BLaER1 (cell line): ENCODE measurements around the gene PLXDC1.
A peak's percentile ranks its signal among the peaks of the same experiment; 100 is the strongest.
"Not testable (repeated sequence)": the region's sequence is repeated elsewhere in the genome, so short reads cannot be mapped to it uniquely, and the experiment has no call there.

Experiments
- H3K27ac ChIP-seq: shearing (Covaris generic); formaldehyde crosslinking; 2 replicates; pipeline ENCODE4 v1.8.1; 2022
- H3K27me3 ChIP-seq: shearing (Covaris generic); formaldehyde crosslinking; 2 replicates; pipeline ENCODE4 v1.8.1; 2022
- H3K36me3 ChIP-seq: shearing (Covaris generic); formaldehyde crosslinking; 2 replicates; pipeline ENCODE4 v1.8.1; 2022
- H3K4me1 ChIP-seq: shearing (Covaris generic); formaldehyde crosslinking; 2 replicates; pipeline ENCODE4 v1.8.1; 2022
- H3K4me2 ChIP-seq: shearing (Covaris generic); formaldehyde crosslinking; 2 replicates; pipeline ENCODE4 v1.8.1; 2022
- H3K4me3 ChIP-seq: shearing (Covaris generic); formaldehyde crosslinking; 2 replicates; pipeline ENCODE4 v1.8.1; 2022
- H3K9ac ChIP-seq: shearing (Covaris generic); formaldehyde crosslinking; 2 replicates; pipeline ENCODE4 v1.8.1; 2022
- H3K9me3 ChIP-seq: shearing (Covaris generic); formaldehyde crosslinking; 2 replicates; pipeline ENCODE4 v1.8.1; 2022
- H4K20me1 ChIP-seq: shearing (Covaris generic); formaldehyde crosslinking; 2 replicates; pipeline ENCODE4 v1.8.1; 2022
- Cebpa-rat ChIP-seq: shearing (Covaris generic); IDR thresholded peaks from 2 replicates; pipeline ENCODE4 v1.8.1; 2022

PLXDC1 gene

GRCh38 chr17:39170109-39170508 lies 18.7 kb upstream of the PLXDC1 start:
- Histone ChIP-seq H3K4me1 (peaks cover 99% of the 10 kb centered on the region), H3K27me3 (peaks cover 17% of the 10 kb centered on the region), H4K20me1 (peaks cover 16% of the 10 kb centered on the region; the same call in 1 of the 2 replicates), H3K9me3 (no peaks in the 10 kb centered on the region), H3K27ac (no peak overlapping the region), H3K4me3 (no peak overlapping the region), H3K4me2 (peak overlapping the region; percentile 97), H3K36me3 (no peaks in the 10 kb centered on the region), H3K9ac (no peak overlapping the region)
- TF ChIP-seq Cebpa-rat: no peak

- no peak overlapping the region for H3K4me3 ChIP-seq
- H3K9ac ChIP-seq: no peak overlapping the region
- H3K9me3 ChIP-seq: no peaks in the 10 kb centered on the region
- peaks cover 99% of the 10 kb centered on the region for H3K4me1 ChIP-seq
- H3K27ac ChIP-seq: peak overlapping the region; percentile 57
- no peak for TF ChIP-seq Cebpa-rat
- H3K4me2 ChIP-seq: peak overlapping the region; percentile 97
- peaks cover 14% of the 10 kb centered on the region; the same call in 1 of the 2 replicates for H4K20me1 ChIP-seq
- H3K36me3 ChIP-seq: no peaks in the 10 kb centered on the region
- H3K27me3 ChIP-seq: peaks cover 23% of the 10 kb centered on the region
These were observed 18.1 kb upstream of the PLXDC1 start for GRCh38 chr17:39169518-39169917.

- peaks cover 99% of the 10 kb centered on the region for H3K4me1 ChIP-seq
- H3K27me3 ChIP-seq: peaks cover 25% of the 10 kb centered on the region
- H3K4me3 ChIP-seq: no peak overlapping the region
- H3K9ac ChIP-seq: no peak overlapping the region
- H4K20me1 ChIP-seq: peaks cover 9% of the 10 kb centered on the region; the same call in 1 of the 2 replicates
- H3K4me2 ChIP-seq: peak overlapping the region; percentile 97
- H3K27ac ChIP-seq: peak overlapping the region; percentile 57
- TF ChIP-seq Cebpa-rat: no peak
- H3K9me3 ChIP-seq: no peaks in the 10 kb centered on the region
- no peaks in the 10 kb centered on the region for H3K36me3 ChIP-seq
These were observed 17.7 kb upstream of the PLXDC1 start for GRCh38 chr17:39169101-39169500.

- not testable (repeated sequence) for H4K20me1 ChIP-seq, H3K36me3 ChIP-seq, H3K4me3 ChIP-seq, H3K9me3 ChIP-seq, H3K9ac ChIP-seq
- H3K4me1 ChIP-seq: peaks cover 99% of the 10 kb centered on the region
- H3K27ac ChIP-seq: peak overlapping the region; percentile 52; the same call in 1 of the 2 replicates
- peaks cover 25% of the 10 kb centered on the region for H3K27me3 ChIP-seq
- peak overlapping the region; percentile 93 for H3K4me2 ChIP-seq
These were observed 17.1 kb upstream of the PLXDC1 start for GRCh38 chr17:39168503-39168902.

- Histone ChIP-seq H3K27ac (peak overlapping the region; percentile 58), H3K9ac (peak overlapping the region; percentile 1; the same call in 1 of the 2 replicates)
- no peak for TF ChIP-seq Cebpa-rat
These were observed 16.0 kb upstream of the PLXDC1 start for GRCh38 chr17:39167476-39167875.

GRCh38 chr17:39166437-39167335 lies 15.2 kb upstream of the PLXDC1 start:
- H3K27me3 ChIP-seq: peaks cover 25% of the 10 kb centered on the region
- peak overlapping the region; percentile 93 for H3K4me2 ChIP-seq
- no peaks in the 10 kb centered on the region for H3K9me3 ChIP-seq
- H4K20me1 ChIP-seq: no peaks in the 10 kb centered on the region
- TF ChIP-seq Cebpa-rat: no peak
- H3K36me3 ChIP-seq: no peaks in the 10 kb centered on the region
- H3K9ac ChIP-seq: peak overlapping the region; percentile 49; the same call in 1 of the 2 replicates
- H3K4me1 ChIP-seq: peaks cover 99% of the 10 kb centered on the region
- peak overlapping the region; percentile 58 for H3K27ac ChIP-seq
- peak overlapping the region; percentile 65 for H3K4me3 ChIP-seq

More at GRCh38 chr17:39167476-39167875, 16.0 kb upstream of the PLXDC1 start:
- Histone ChIP-seq H3K27me3 (peaks cover 25% of the 10 kb centered on the region), H3K4me1 (peaks cover 99% of the 10 kb centered on the region), H3K9me3 (no peaks in the 10 kb centered on the region), H3K4me2 (peak overlapping the region; percentile 93), H3K4me3 (0 out of 2 replicates have a peak overlapping the region, but pooled peaks have one; percentile 65), H4K20me1 (no peaks in the 10 kb centered on the region), H3K36me3 (no peaks in the 10 kb centered on the region)

- peak within 1 kb of the TSS; percentile 93 for H3K4me2 ChIP-seq
- peak within 1 kb of the TSS; percentile 65 for H3K4me3 ChIP-seq
- no peaks in the 10 kb centered on the region for H3K9me3 ChIP-seq
- H3K27me3 ChIP-seq: peaks cover 25% of the 10 kb centered on the region
- TF ChIP-seq Cebpa-rat: no peak
- H3K27ac ChIP-seq: peak within 1 kb of the TSS; percentile 64
- H3K36me3 ChIP-seq: no peaks in the 10 kb centered on the region
- H4K20me1 ChIP-seq: no peaks in the 10 kb centered on the region
- H3K4me1 ChIP-seq: peaks cover 99% of the 10 kb centered on the region
- peak within 1 kb of the TSS; percentile 49 for H3K9ac ChIP-seq
These were observed 14.5 kb upstream of the PLXDC1 start, which contains the start of gene ARL5C for GRCh38 chr17:39165841-39166349. ARL5C (minus strand) TSS chr17:39166161; CDS start chr17:39165760, 401 bp downstream.

- TF ChIP-seq Cebpa-rat: no peak
- H3K4me3 ChIP-seq: peak overlapping the region; percentile 65
These were observed 13.9 kb upstream of the PLXDC1 start for GRCh38 chr17:39165178-39165840.

GRCh38 chr17:39164675-39165143 lies 13.3 kb upstream of the PLXDC1 start:
- Histone ChIP-seq H3K9ac (peak overlapping the region; percentile 49), H3K4me3 (peak overlapping the region; percentile 65), H3K4me2 (peak overlapping the region; percentile 93)

More at GRCh38 chr17:39165178-39165840, 13.9 kb upstream of the PLXDC1 start:
- H3K9ac ChIP-seq: peak overlapping the region; percentile 49
- peaks cover 25% of the 10 kb centered on the region for H3K27me3 ChIP-seq
- H3K36me3 ChIP-seq: no peaks in the 10 kb centered on the region
- H3K27ac ChIP-seq: peak overlapping the region; percentile 64
- peaks cover 99% of the 10 kb centered on the region for H3K4me1 ChIP-seq
- H3K9me3 ChIP-seq: no peaks in the 10 kb centered on the region
- peak overlapping the region; percentile 93 for H3K4me2 ChIP-seq
- no peaks in the 10 kb centered on the region for H4K20me1 ChIP-seq

More at GRCh38 chr17:39164675-39165143, 13.3 kb upstream of the PLXDC1 start:
- no peaks in the 10 kb centered on the region for H3K36me3 ChIP-seq
- peak overlapping the region; percentile 64 for H3K27ac ChIP-seq
- no peaks in the 10 kb centered on the region for H3K9me3 ChIP-seq
- H3K4me1 ChIP-seq: peaks cover 93% of the 10 kb centered on the region
- TF ChIP-seq Cebpa-rat: no peak
- peaks cover 25% of the 10 kb centered on the region for H3K27me3 ChIP-seq
- no peaks in the 10 kb centered on the region for H4K20me1 ChIP-seq
